Hematopoietic multipotent progenitor cell treated with erythropoietin and hydrocortisone succinate and interleukin-3 and kit ligand, for 17 days (in vitro differentiated cells): ENCODE data around the gene POLD3.

Experiments
- DNase-seq: peaks from one replicate; pipeline ENCODE4 v3.0.0-alpha.2; 2015; ENCODE audit warnings: low spot score

POLD3 gene

GRCh38 chr11:74672956-74673692, 80.7 kb downstream of the POLD3 start:
- DNase-seq = no peak

- DNase-seq = no peak
Observed at GRCh38 chr11:74673693-74674360, 81.4 kb downstream of the POLD3 start.

- DNase-seq = no peak
Observed at GRCh38 chr11:74675761-74676160, 83.4 kb downstream of the POLD3 start.

GRCh38 chr11:74676596-74676995, 84.2 kb downstream of the POLD3 start:
- no peak for DNase-seq

GRCh38 chr11:74677131-74677530, 84.7 kb downstream of the POLD3 start:
- DNase-seq = no peak

- DNase-seq = no peak
Observed at GRCh38 chr11:74678041-74678440, 85.7 kb downstream of the POLD3 start.

GRCh38 chr11:74678591-74679512, 86.5 kb downstream of the POLD3 start:
- DNase-seq = no peak

- no peak for DNase-seq
Observed at GRCh38 chr11:74679513-74679865, 87.1 kb downstream of the POLD3 start.

- no peak for DNase-seq
Observed at GRCh38 chr11:74680035-74680671, 87.8 kb downstream of the POLD3 start.

GRCh38 chr11:74680703-74681531, 88.5 kb downstream of the POLD3 start:
- DNase-seq = no peak

- no peak for DNase-seq
Observed at GRCh38 chr11:74681686-74682651, 89.6 kb downstream of the POLD3 start.

- no peak for DNase-seq
Observed at GRCh38 chr11:74682731-74683278, 90.4 kb downstream of the POLD3 start.

- no peak for DNase-seq
Observed at GRCh38 chr11:74683279-74683871, 91.0 kb downstream of the POLD3 start.

GRCh38 chr11:74683941-74684481, 91.6 kb downstream of the POLD3 start:
- no peak for DNase-seq

- no peak for DNase-seq
Observed at GRCh38 chr11:74684661-74685060, 92.3 kb downstream of the POLD3 start.

GRCh38 chr11:74685338-74685737, 93.0 kb downstream of the POLD3 start:
- no peak for DNase-seq

- no peak for DNase-seq
Observed at GRCh38 chr11:74685905-74686304, 93.5 kb downstream of the POLD3 start.

- DNase-seq = no peak
Observed at GRCh38 chr11:74686792-74687191, 94.4 kb downstream of the POLD3 start.
